ENCODE results near the gene OR2H2.

DNA sequence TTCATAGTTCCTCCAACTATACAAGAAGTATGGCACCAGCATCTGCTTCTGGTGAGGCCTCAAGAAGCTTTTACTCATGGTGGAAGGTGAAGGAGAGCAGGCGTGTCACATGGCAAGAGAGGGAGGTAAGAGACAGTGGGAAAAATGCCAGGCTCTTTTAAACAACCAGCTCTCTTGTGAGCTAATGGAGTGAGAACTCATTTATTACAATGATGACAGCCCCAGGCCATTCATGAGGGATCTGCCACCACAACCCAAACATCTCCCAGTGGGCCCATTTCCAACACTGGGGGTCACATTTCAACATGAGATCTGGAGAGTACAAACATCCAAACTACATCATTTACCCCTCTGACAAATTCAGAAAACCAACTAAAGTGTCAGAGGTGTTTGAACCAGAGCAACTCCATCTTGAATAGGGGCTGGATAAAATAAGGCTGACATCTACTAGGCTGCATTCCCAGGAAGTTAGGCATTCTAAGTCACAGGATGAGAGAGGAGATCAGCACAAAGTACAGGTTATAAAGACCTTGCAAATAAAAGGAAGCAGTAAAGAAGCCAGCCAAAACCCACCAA, 23.2 kb upstream of the OR2H2 start:
- no peak for TF ChIP-seq POLR2A (IDR thresholded peaks at IDR 0.05)
- TF ChIP-seq CTCF (IDR thresholded peaks at IDR 0.05 in 8 of 11, conservative IDR thresholded peaks at IDR 0.05 in 3 of 11), result no peak

All from spleen (tissue), 7 donors.